Raji (cell line): Measurements from ENCODE around the gene WNK2.

Source experiments
- POLR2A ChIP-seq: IDR thresholded peaks from 2 replicates; pipeline ENCODE4 v1.6.1; 2011; ENCODE audit warnings: low read depth, low read length, control low read depth; ENCODE audit not compliant: insufficient read depth

The WNK2 gene

DNA sequence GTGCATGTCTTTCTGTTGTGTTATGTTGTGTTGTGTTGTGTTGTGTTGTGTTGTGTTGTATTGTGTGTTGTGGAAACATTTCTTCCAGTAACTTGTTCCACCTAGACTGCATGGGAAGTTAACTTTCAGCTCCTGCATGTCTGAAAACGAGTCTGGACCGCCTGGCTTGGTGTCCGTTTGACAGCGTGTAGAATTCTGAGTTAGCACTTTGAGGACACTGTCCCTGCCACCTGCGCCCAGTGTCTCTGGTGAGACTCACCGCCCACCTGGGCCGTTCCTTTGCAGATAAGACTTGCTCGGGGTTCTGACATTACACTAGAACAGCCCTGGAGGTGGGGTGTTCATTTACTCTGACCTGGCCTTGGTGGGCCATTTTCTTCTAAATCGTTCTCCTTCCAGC, 42.0 kb downstream of the WNK2 start:
- TF ChIP-seq POLR2A: no peak

GRCh38 chr9:93226819-93227218, 42.9 kb downstream of the WNK2 start:
- TF ChIP-seq POLR2A: no peak

DNA sequence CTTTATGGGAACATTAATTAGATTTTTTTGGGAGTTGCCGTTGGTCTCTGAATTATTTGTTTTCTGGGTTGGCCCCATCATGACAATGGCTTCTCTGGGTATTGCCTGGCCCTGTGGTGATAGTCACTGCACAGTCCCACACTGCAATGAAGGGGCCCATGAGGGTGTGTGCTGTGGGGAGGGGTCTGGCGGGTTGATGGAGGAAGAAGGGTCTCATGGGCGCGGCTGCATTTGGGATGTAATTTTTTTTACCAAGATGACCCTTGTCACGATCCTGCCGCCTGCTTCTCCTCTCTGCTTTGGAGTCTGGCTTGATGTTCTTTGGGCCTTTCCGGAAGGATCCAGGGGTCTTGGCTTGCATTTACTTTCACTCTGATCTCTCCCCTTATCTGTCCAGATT, 44.1 kb downstream of the WNK2 start:
- TF ChIP-seq POLR2A: no peak

DNA sequence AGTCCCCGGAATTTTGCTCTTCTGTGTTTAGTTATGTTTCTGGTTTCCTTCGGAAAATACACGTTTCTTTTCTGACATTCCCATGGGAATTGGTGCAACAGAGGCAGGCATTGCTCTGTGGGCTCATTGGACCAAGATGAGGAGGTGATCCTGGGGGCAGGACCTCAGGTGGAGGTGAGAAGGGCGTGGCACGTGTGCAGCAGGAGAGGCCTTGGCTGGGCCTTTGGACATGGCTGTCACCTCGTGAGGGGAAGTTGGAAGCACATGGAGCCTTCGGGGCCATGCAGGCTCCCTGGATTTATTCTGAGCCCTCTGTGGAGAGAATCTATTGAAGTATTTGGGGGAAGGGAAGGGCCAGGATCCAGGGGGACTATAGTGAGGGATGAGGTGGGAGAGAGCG, 44.5 kb downstream of the WNK2 start:
- TF ChIP-seq POLR2A: no peak

GRCh38 chr9:93229636-93230035, 45.7 kb downstream of the WNK2 start:
- no peak for TF ChIP-seq POLR2A

GRCh38 chr9:93230185-93230584, 46.2 kb downstream of the WNK2 start:
- no peak for TF ChIP-seq POLR2A

- no peak for TF ChIP-seq POLR2A
Observed at GRCh38 chr9:93230601-93231000, 46.7 kb downstream of the WNK2 start.

DNA sequence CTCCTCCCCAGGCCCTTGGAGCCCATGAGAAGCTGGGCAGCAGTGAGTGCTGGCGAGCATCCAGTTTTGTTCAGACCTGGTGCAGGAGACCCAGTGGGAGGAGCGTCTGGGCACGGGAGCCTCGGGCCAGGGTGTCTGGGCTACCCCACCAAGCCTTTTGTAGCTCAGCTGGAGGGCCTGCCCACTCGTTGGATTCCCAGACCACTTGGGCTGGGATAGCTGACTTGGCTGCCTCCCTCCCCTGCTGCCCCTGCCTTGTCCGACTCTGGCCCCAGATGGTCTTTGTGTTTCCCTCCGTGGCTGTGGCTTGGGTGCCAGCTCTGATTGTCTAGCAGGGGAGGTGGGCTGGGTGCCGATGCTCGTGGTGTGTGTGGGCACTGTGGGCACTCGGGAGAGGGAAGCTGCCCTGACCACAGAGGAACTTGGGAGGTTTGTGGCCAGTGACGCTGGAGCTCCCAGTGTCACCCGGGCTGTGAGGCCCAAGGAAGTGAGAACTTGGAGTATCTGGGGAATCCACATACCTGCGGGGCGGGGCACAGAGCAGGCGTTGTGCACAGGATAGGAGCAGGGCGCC, 47.3 kb downstream of the WNK2 start:
- TF ChIP-seq POLR2A: no peak

- TF ChIP-seq POLR2A: no peak
Observed at GRCh38 chr9:93231716-93232115, 47.8 kb downstream of the WNK2 start.

- no peak for TF ChIP-seq POLR2A
Observed at GRCh38 chr9:93232388-93232960, 48.5 kb downstream of the WNK2 start.

DNA sequence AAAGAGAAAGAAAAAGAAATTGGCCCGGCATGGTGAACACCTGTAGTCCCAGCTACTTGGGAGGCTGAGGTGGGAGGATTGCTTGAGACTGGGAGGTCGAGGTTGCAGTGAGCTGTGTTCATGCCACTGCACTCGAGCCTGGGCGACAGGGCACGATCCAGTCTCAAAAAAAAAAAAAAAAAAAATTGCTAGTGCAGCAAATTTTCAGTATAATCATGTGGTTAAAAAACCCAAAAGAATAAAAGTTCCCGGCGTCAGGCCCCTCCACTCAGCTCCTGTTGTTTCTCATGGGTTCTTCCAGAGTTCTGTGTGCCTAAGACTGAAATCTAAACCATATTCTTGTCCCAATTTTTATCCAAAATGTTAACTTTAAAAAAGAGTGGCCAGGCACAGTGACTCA, 49.1 kb downstream of the WNK2 start:
- no peak for TF ChIP-seq POLR2A

GRCh38 chr9:93234600-93234999, 50.7 kb downstream of the WNK2 start:
- no peak for TF ChIP-seq POLR2A

DNA sequence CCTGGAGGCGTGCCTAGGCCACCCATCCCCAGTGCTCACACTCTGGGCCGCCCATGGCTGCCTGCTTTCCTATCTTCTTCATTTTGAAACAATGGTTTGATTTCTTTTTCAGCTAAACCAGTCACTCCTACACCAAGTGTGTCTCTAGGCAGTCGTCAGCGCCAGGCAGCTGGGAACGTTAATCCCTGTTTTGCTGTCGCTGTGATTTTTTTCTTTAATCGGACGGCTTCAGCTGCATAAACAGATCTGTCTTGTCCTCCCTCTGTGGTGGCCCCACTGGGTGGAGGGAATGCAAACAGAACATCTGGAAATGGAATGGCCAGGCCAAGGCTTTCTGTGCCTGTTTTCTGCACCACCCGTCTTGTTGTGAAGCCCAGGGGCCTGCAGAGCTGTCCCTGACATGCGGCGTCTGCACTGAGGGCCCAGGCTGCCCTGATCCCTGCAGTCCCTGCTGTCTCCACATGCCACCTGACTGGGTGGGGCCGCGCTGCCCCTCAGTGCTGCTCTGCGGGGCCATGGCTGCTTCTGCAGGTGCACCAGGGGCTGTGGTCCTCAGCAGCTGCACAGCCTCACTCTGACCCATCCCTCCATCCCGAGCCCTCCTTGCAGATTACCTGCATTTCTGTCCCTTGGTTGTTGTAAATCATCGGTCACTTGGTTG, 51.5 kb downstream of the WNK2 start:
- TF ChIP-seq POLR2A: no peak

- TF ChIP-seq POLR2A: no peak
Observed at GRCh38 chr9:93236541-93237206, 52.7 kb downstream of the WNK2 start.

DNA sequence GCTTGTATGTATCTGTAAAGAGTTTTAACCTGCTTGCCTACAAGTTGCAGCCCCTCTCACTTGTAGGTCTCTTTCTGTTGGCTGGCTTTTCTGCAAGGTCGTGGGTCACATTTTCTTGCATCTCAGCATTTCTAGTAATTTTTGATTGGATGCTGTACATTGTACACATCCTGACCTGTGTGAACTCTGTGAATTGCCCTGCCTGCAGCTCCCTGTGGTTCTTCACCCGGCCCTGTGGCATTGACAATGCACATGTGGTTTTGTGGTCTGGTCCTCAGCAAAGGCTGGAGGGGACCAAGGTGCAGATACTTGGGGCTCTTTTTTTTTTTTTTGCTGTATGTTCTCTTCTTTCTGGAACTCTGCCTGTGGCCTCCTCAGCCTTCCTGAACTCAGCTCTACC, 53.6 kb downstream of the WNK2 start:
- no peak for TF ChIP-seq POLR2A
